OCI-LY7 (cell line): ENCODE data around the gene C9orf50.
"Not testable (repeated sequence)": the region's sequence is repeated elsewhere in the genome, so short reads cannot be mapped to it uniquely, and the experiment has no call there.

Experiments used
- EZH2phosphoT487 ChIP-seq: fragments of 200-600 bp; sonication (generic); IDR thresholded peaks from 2 replicates; pipeline ENCODE4 v1.6.1; 2018; ENCODE audit warnings: low read depth, borderline replicate concordance, mild to moderate bottlenecking, mixed run types, antibody characterized with exemption, low read length, moderate library complexity, mixed read lengths
- TF ChIP-seq, protein P1 (sequence below): fragments of 200-600 bp; sonication (generic); conservative IDR thresholded peaks from 2 replicates; pipeline ENCODE4 v1.5.1; 2014; ENCODE audit warnings: mild to moderate bottlenecking, antibody characterized with exemption, low read length, moderate library complexity, mixed read lengths

DNA sequence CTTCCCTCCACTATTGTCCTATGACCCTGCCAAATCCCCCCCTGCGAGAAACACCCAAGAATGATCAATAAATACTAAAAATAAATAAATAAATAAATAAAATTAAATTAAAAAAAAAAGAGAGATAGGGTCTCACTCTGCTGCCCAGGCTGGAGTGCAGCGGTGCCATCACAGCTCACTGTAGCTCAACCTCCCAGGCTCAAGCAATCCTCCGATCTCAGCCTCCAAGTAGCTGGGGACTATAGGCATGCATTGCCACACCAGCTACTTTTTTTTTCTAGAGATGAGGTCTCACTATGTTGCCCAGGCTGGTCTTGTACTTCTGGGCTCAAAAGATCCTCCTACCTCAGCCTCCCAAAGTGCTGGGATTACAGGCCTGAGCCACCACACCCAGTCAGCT, 41.3 kb upstream of the C9orf50 start:
- TF ChIP-seq, protein P1, sequence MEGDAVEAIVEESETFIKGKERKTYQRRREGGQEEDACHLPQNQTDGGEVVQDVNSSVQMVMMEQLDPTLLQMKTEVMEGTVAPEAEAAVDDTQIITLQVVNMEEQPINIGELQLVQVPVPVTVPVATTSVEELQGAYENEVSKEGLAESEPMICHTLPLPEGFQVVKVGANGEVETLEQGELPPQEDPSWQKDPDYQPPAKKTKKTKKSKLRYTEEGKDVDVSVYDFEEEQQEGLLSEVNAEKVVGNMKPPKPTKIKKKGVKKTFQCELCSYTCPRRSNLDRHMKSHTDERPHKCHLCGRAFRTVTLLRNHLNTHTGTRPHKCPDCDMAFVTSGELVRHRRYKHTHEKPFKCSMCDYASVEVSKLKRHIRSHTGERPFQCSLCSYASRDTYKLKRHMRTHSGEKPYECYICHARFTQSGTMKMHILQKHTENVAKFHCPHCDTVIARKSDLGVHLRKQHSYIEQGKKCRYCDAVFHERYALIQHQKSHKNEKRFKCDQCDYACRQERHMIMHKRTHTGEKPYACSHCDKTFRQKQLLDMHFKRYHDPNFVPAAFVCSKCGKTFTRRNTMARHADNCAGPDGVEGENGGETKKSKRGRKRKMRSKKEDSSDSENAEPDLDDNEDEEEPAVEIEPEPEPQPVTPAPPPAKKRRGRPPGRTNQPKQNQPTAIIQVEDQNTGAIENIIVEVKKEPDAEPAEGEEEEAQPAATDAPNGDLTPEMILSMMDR, result not testable (repeated sequence)
- not testable (repeated sequence) for TF ChIP-seq EZH2phosphoT487
